ENCODE results near the gene STAG3. TPM values are rescaled to one million over a fixed set of nuclear protein-coding genes. Genes with fewer than 3 reads are reported as not detected.

STAG3 gene
- total RNA-seq, 2 donors from 2014 or later, result not detected

Small RNAs within 50 kb of the gene (microRNA-seq; reads per million reads assigned to microRNA genes)
- 0 reads per million in 2 donors for gene MIR4658 (ENCODE audit: borderline number of aligned reads in 2 of 2, borderline replicate concordance in 2 of 2)

Other genes with a start within 250 kb of the STAG3 start
- not detected for gene GJC3, start 248.3 kb upstream of the STAG3 start, total RNA-seq
- gene AZGP1, start 201.9 kb upstream of the STAG3 start, total RNA-seq, result 100 to 1,000 TPM; 133 to 271 TPM
- gene ZKSCAN1, start 162.3 kb upstream of the STAG3 start, total RNA-seq, result 10 to 100 TPM; 31.6 to 40.2 TPM
- 10 to 100 TPM; 14.5 to 20.2 TPM for gene ZSCAN21, start 128.1 kb upstream of the STAG3 start, total RNA-seq
- gene ZNF3, start 96.2 kb upstream of the STAG3 start, total RNA-seq, result 10 to 100 TPM; 16.9 to 46.5 TPM
- 10 to 100 TPM; 15.8 to 16.1 TPM for gene COPS6, start 88.9 kb upstream of the STAG3 start, total RNA-seq
- gene MCM7, start 76.5 kb upstream of the STAG3 start, total RNA-seq, result 10 to 100 TPM; 32.6 to 34.5 TPM
- gene AP4M1, start 76.3 kb upstream of the STAG3 start, total RNA-seq, result 10 to 100 TPM in 1 of 2 donors, 1 to 10 TPM in 1; 6.0 to 11.2 TPM
- gene TAF6, start 58.6 kb upstream of the STAG3 start, total RNA-seq, result 10 to 100 TPM; 30.4 to 51.7 TPM
- 1 to 10 TPM in 1 of 2 donors, under 1 TPM in 1; 0.99 to 2.3 TPM for gene CNPY4, start 58.3 kb upstream of the STAG3 start, total RNA-seq
- 1 to 10 TPM; 2.1 to 5.3 TPM for gene MBLAC1, start 51.0 kb upstream of the STAG3 start, total RNA-seq
- gene LAMTOR4, start 29.0 kb upstream of the STAG3 start, total RNA-seq, result 100 to 1,000 TPM in 1 of 2 donors, 10 to 100 TPM in 1; 86.1 to 119 TPM
- 10 to 100 TPM in 1 of 2 donors, 1 to 10 TPM in 1; 7.3 to 27.7 TPM for gene TRAPPC14, start 19.2 kb upstream of the STAG3 start, total RNA-seq
- gene GAL3ST4, start 9.3 kb upstream of the STAG3 start, total RNA-seq, result under 1 TPM in 1 of 2 donors, not detected in 1; 0.26 TPM
- 1 to 10 TPM in 1 of 2 donors, under 1 TPM in 1; 0.99 to 1.6 TPM for gene GPC2, start 537 bp upstream of the STAG3 start, total RNA-seq
- gene PVRIG, start 42.0 kb downstream of the STAG3 start, total RNA-seq, result 1 to 10 TPM in 1 of 2 donors, under 1 TPM in 1; 0.78 to 4.0 TPM
- gene SPDYE3, start 129.8 kb downstream of the STAG3 start, total RNA-seq, result not detected
- gene PILRB, start 180.2 kb downstream of the STAG3 start, total RNA-seq, result 10 to 100 TPM; 63.3 to 65.6 TPM
- 1 to 10 TPM in 1 of 2 donors, not detected in 1; 7.0 TPM for gene PILRA, start 195.6 kb downstream of the STAG3 start, total RNA-seq

Measured in body of pancreas (tissue), 4 donors.